T-helper 1 cell treated with Interleukin-12 subunit alpha and Interleukin-12 subunit beta and Interleukin-4 antibody, amounts not matched to agents 30 μg/mL and 1 μg/mL, for 36 hours (primary cell): ENCODE data around the gene CTRB1.
A peak's percentile ranks its signal among the peaks of the same experiment; 100 is the strongest.

Experiments
- H3K27ac Mint-ChIP-seq: one replicate; pipeline ENCODE4 v1.8.0; 2021; ENCODE audit warnings: mild to moderate bottlenecking, mixed read lengths
- H3K27me3 Mint-ChIP-seq: one replicate; pipeline ENCODE4 v1.8.0; 2021; ENCODE audit warnings: low read depth, mixed read lengths
- H3K36me3 Mint-ChIP-seq: one replicate; pipeline ENCODE4 v1.8.0; 2021; ENCODE audit warnings: low read depth, mixed read lengths
- H3K4me1 Mint-ChIP-seq: one replicate; pipeline ENCODE4 v1.8.0; 2021; ENCODE audit warnings: low read depth, mixed read lengths
- H3K4me3 Mint-ChIP-seq: one replicate; pipeline ENCODE4 v1.8.0; 2021; ENCODE audit warnings: mild to moderate bottlenecking, moderate library complexity, mixed read lengths
- H3K9me3 Mint-ChIP-seq: one replicate; pipeline ENCODE4 v1.8.0; 2021; ENCODE audit warnings: mixed read lengths

The CTRB1 gene

GRCh38 chr16:75249441-75249840 lies 30.7 kb downstream of the CTRB1 start:
- peaks cover 42% of the 10 kb centered on the region for H3K27me3 Mint-ChIP-seq
- H3K9me3 Mint-ChIP-seq = no peaks in the 10 kb centered on the region

GRCh38 chr16:75250089-75250808 lies 31.5 kb downstream of the CTRB1 start:
- Mint-ChIP-seq H3K4me1 (peaks cover 2% of the 10 kb centered on the region), H3K36me3 (no peaks in the 10 kb centered on the region), H3K27me3 (peaks cover 48% of the 10 kb centered on the region), H3K9me3 (no peaks in the 10 kb centered on the region), H3K4me3 (no peak overlapping the region), H3K27ac (no peak overlapping the region)

More at GRCh38 chr16:75249441-75249840, 30.7 kb downstream of the CTRB1 start:
- Mint-ChIP-seq H3K27ac (no peak overlapping the region), H3K4me3 (no peak overlapping the region), H3K36me3 (no peaks in the 10 kb centered on the region), H3K4me1 (peaks cover 2% of the 10 kb centered on the region)

GRCh38 chr16:75250809-75251279 lies 32.1 kb downstream of the CTRB1 start:
- Mint-ChIP-seq H3K36me3 (no peaks in the 10 kb centered on the region), H3K4me3 (no peak overlapping the region), H3K9me3 (no peaks in the 10 kb centered on the region), H3K27ac (no peak overlapping the region), H3K4me1 (peaks cover 2% of the 10 kb centered on the region), H3K27me3 (peaks cover 48% of the 10 kb centered on the region)

GRCh38 chr16:75251280-75252048 lies 32.7 kb downstream of the CTRB1 start, which contains the start of gene BCAR1:
Gene BCAR1 (minus strand): TSS chr16:75251624. CDS start chr16:75251482, 142 bp downstream.
- Mint-ChIP-seq H3K27ac (no peak within 1 kb of the TSS), H3K4me1 (peaks cover 2% of the 10 kb centered on the region), H3K9me3 (no peaks in the 10 kb centered on the region), H3K4me3 (peak within 1 kb of the TSS; percentile 34), H3K36me3 (no peaks in the 10 kb centered on the region), H3K27me3 (peaks cover 48% of the 10 kb centered on the region)

GRCh38 chr16:75252049-75252864 lies 33.5 kb downstream of the CTRB1 start:
- Mint-ChIP-seq H3K27me3 (peaks cover 48% of the 10 kb centered on the region), H3K27ac (no peak overlapping the region), H3K4me1 (peaks cover 2% of the 10 kb centered on the region), H3K9me3 (no peaks in the 10 kb centered on the region), H3K4me3 (peak overlapping the region; percentile 34), H3K36me3 (no peaks in the 10 kb centered on the region)

GRCh38 chr16:75252946-75253911 lies 34.4 kb downstream of the CTRB1 start:
- H3K4me3 Mint-ChIP-seq = no peak overlapping the region
- peaks cover 42% of the 10 kb centered on the region for H3K27me3 Mint-ChIP-seq
- H3K9me3 Mint-ChIP-seq = no peaks in the 10 kb centered on the region
- H3K36me3 Mint-ChIP-seq = no peaks in the 10 kb centered on the region
- H3K4me1 Mint-ChIP-seq = peaks cover 2% of the 10 kb centered on the region
- no peak overlapping the region for H3K27ac Mint-ChIP-seq

GRCh38 chr16:75254359-75254837 lies 35.6 kb downstream of the CTRB1 start:
- Mint-ChIP-seq H3K4me1 (peaks cover 2% of the 10 kb centered on the region), H3K9me3 (no peaks in the 10 kb centered on the region), H3K27ac (no peak overlapping the region), H3K4me3 (no peak overlapping the region), H3K36me3 (no peaks in the 10 kb centered on the region), H3K27me3 (peaks cover 35% of the 10 kb centered on the region)

GRCh38 chr16:75256059-75256571 lies 37.3 kb downstream of the CTRB1 start:
- H3K27me3 Mint-ChIP-seq = peaks cover 22% of the 10 kb centered on the region
- H3K36me3 Mint-ChIP-seq = no peaks in the 10 kb centered on the region
- H3K9me3 Mint-ChIP-seq = no peaks in the 10 kb centered on the region
- H3K4me1 Mint-ChIP-seq = peaks cover 2% of the 10 kb centered on the region
- no peak overlapping the region for H3K27ac Mint-ChIP-seq
- H3K4me3 Mint-ChIP-seq = no peak overlapping the region

- Mint-ChIP-seq H3K4me3 (no peak overlapping the region), H3K27ac (no peak overlapping the region), H3K36me3 (no peaks in the 10 kb centered on the region), H3K4me1 (peaks cover under 1% of the 10 kb centered on the region), H3K27me3 (peaks cover 20% of the 10 kb centered on the region), H3K9me3 (no peaks in the 10 kb centered on the region)
Measured at GRCh38 chr16:75256696-75257343, 38.0 kb downstream of the CTRB1 start.

GRCh38 chr16:75257886-75258806 lies 39.4 kb downstream of the CTRB1 start:
- no peaks in the 10 kb centered on the region for H3K36me3 Mint-ChIP-seq
- H3K27me3 Mint-ChIP-seq = peaks cover 16% of the 10 kb centered on the region
- H3K9me3 Mint-ChIP-seq = no peaks in the 10 kb centered on the region
- H3K4me3 Mint-ChIP-seq = no peak overlapping the region
- no peak overlapping the region for H3K27ac Mint-ChIP-seq
- no peaks in the 10 kb centered on the region for H3K4me1 Mint-ChIP-seq

GRCh38 chr16:75258807-75259141 lies 40.0 kb downstream of the CTRB1 start:
- Mint-ChIP-seq H3K27ac (no peak overlapping the region), H3K4me3 (no peak overlapping the region), H3K36me3 (no peaks in the 10 kb centered on the region), H3K27me3 (peaks cover 20% of the 10 kb centered on the region), H3K4me1 (no peaks in the 10 kb centered on the region), H3K9me3 (no peaks in the 10 kb centered on the region)

GRCh38 chr16:75260851-75261589 lies 42.2 kb downstream of the CTRB1 start:
- Mint-ChIP-seq H3K4me3 (no peak overlapping the region), H3K4me1 (no peaks in the 10 kb centered on the region), H3K9me3 (no peaks in the 10 kb centered on the region), H3K36me3 (no peaks in the 10 kb centered on the region), H3K27ac (no peak overlapping the region), H3K27me3 (peaks cover 24% of the 10 kb centered on the region)
